ENCODE measurements around the gene IQSEC3.

GRCh38 chr12:144650-145284, 78.2 kb downstream of the IQSEC3 start:
- no peak for TF ChIP-seq CTCF (IDR thresholded peaks at IDR 0.05)
- TF ChIP-seq POLR2AphosphoS5 (IDR thresholded peaks at IDR 0.05; ENCODE audit: low read depth, low read length): no peak
